H1 (cell line): Measurements from ENCODE around the gene CA9. TPM values are rescaled to one million over a fixed set of nuclear protein-coding genes. Genes with fewer than 3 reads are reported as not detected.

Source experiments
- CTCF ChIA-PET: fragments of 300-600 bp; sonication (Branson Sonifier 250); formaldehyde crosslinking; loops from one replicate; lab custom pipeline; 2021; ENCODE audit not compliant: partially characterized antibody; lab: Charles Lee
- POLR2A ChIA-PET: fragments of 300-600 bp; sonication (Branson Sonifier 250); formaldehyde crosslinking; loops from one replicate; lab custom pipeline; 2021; ENCODE audit warnings: inconsistent platforms; ENCODE audit not compliant: partially characterized antibody; lab: Charles Lee
- DNase-seq, 2 experiments: peaks; one replicate each; pipeline versions ENCODE4 v3.0.0 to v3.0.0-alpha.2; 2010 to 2022; ENCODE audit warnings: low spot score in 2 of 2, low read depth in 1 of 2, mixed read lengths in 1 of 2
- FAIRE-seq: peaks from 2 replicates; lab custom pipeline; 2011; peaks lifted over from hg19 to GRCh38; lab: Jason Lieb, UNC
- H2AFZ ChIP-seq: 2 replicates; pipeline ENCODE4 v1.8.1; 2012; ENCODE audit warnings: low read length, inconsistent platforms
- H2AK5ac ChIP-seq: 2 replicates; pipeline ENCODE4 v1.6.1; 2013; ENCODE audit warnings: low read depth, low read length
- H2BK120ac ChIP-seq: replicated peaks from 2 replicates; pipeline ENCODE3; 2013; ENCODE audit warnings: low read depth, low read length, inconsistent platforms
- H2BK12ac ChIP-seq: 2 replicates; pipeline ENCODE4 v1.6.1; 2013; ENCODE audit warnings: low read depth, low read length
- H2BK15ac ChIP-seq: 2 replicates; pipeline ENCODE4 v1.6.1; 2013; ENCODE audit warnings: low read length
- H2BK20ac ChIP-seq: 2 replicates; pipeline ENCODE4 v1.6.1; 2013; ENCODE audit warnings: low read length
- H2BK5ac ChIP-seq: 2 replicates; pipeline ENCODE4 v1.6.1; 2013; ENCODE audit warnings: low read depth, low read length
- H3K14ac ChIP-seq: 2 replicates; pipeline ENCODE4 v1.6.1; 2013; ENCODE audit warnings: inconsistent platforms; ENCODE audit not compliant: insufficient read length
- H3K18ac ChIP-seq: 2 replicates; pipeline ENCODE4 v1.6.1; 2013; ENCODE audit warnings: low read length; ENCODE audit errors: extremely low read depth
- H3K23ac ChIP-seq: 2 replicates; pipeline ENCODE4 v1.6.1; 2013; ENCODE audit warnings: inconsistent platforms; ENCODE audit not compliant: insufficient read length
- H3K23me2 ChIP-seq: 2 replicates; pipeline ENCODE4 v1.6.1; 2013; ENCODE audit warnings: low read depth, low read length
- H3K27ac ChIP-seq: 2 replicates; pipeline ENCODE4 v1.6.1; 2011; ENCODE audit warnings: low read depth, low read length, inconsistent platforms
- H3K27me3 ChIP-seq, 4 experiments: replicated peaks in 1 of 4; 1 replicate in 1 of 4; 2 replicates in 3 of 4; pipeline versions ENCODE4 v1.6.1 to v1.8.1; 2011 to 2013; ENCODE audit warnings: low read length in 3 of 4, mild to moderate bottlenecking in 3 of 4, inconsistent platforms in 2 of 4, mixed read lengths in 2 of 4, moderate library complexity in 1 of 4; ENCODE audit not compliant: control insufficient read depth in 3 of 4, insufficient read depth in 3 of 4; ENCODE audit errors: extremely low read depth in 1 of 4
- H3K36me3 ChIP-seq, 4 experiments: 2 replicates each; pipeline versions ENCODE4 v1.6.1 to v1.8.1; 2011 to 2013; ENCODE audit warnings: mild to moderate bottlenecking in 4 of 4, low read length in 3 of 4, moderate library complexity in 2 of 4, control low read depth in 1 of 4, inconsistent platforms in 1 of 4; ENCODE audit not compliant: insufficient read depth in 4 of 4, control insufficient read depth in 2 of 4
- H3K4ac ChIP-seq: replicated peaks from 2 replicates; pipeline ENCODE3; 2013; ENCODE audit warnings: low read length, low read depth, mixed read lengths, inconsistent platforms; ENCODE audit not compliant: insufficient read length
- H3K4me1 ChIP-seq, 4 experiments: replicated peaks in 1 of 4; 1 replicate in 1 of 4; 2 replicates in 3 of 4; pipeline versions ENCODE4 v1.6.1 to v1.8.1; 2011 to 2013; ENCODE audit warnings: low read length in 3 of 4, inconsistent platforms in 2 of 4, mixed read lengths in 1 of 4; ENCODE audit not compliant: insufficient read depth in 4 of 4, control insufficient read depth in 3 of 4
- H3K4me2 ChIP-seq, 2 experiments: 2 replicates each; pipeline versions ENCODE4 v1.6.1 to v1.8.1; 2011 to 2013; ENCODE audit warnings: low read depth in 2 of 2, low read length in 2 of 2, control low read depth in 1 of 2, inconsistent platforms in 1 of 2, mild to moderate bottlenecking in 1 of 2; ENCODE audit not compliant: insufficient read depth in 1 of 2
- H3K4me3 ChIP-seq, 4 experiments: fragments of 200-600, 300-600 bp in 1 of 4; sonication (generic), shearing (Covaris generic), sonication (Bioruptor Twin) in 1 of 4; 2 replicates each; pipeline versions ENCODE4 v1.5.1 to v1.8.1; 2011 to 2016; ENCODE audit warnings: low read length in 4 of 4, low read depth in 3 of 4, control low read depth in 2 of 4, inconsistent platforms in 2 of 4, mild to moderate bottlenecking in 2 of 4, mixed read lengths in 1 of 4, moderate library complexity in 1 of 4; ENCODE audit not compliant: insufficient read depth in 2 of 4; ENCODE audit errors: extremely low read depth in 1 of 4
- H3K56ac ChIP-seq: replicated peaks from 2 replicates; pipeline ENCODE3; 2013; ENCODE audit warnings: low read depth, mild to moderate bottlenecking, mixed read lengths, low read length, inconsistent platforms; ENCODE audit not compliant: insufficient read length
- H3K79me1 ChIP-seq: 2 replicates; pipeline ENCODE4 v1.6.1; 2013; ENCODE audit warnings: low read depth, low read length, control low read depth
- H3K79me2 ChIP-seq, 2 experiments: 2 replicates each; pipeline versions ENCODE4 v1.6.1 to v1.8.1; 2012 to 2013; ENCODE audit warnings: low read length in 2 of 2, mild to moderate bottlenecking in 2 of 2, inconsistent platforms in 1 of 2; ENCODE audit not compliant: insufficient read depth in 2 of 2, control insufficient read depth in 1 of 2
- H3K9ac ChIP-seq, 4 experiments: replicated peaks in 1 of 4; 1 replicate in 1 of 4; 2 replicates in 3 of 4; pipeline versions ENCODE4 v1.6.1 to v1.8.1; 2011 to 2013; ENCODE audit warnings: low read depth in 3 of 4, low read length in 3 of 4, control low read depth in 2 of 4, mild to moderate bottlenecking in 2 of 4, moderate library complexity in 2 of 4, inconsistent platforms in 1 of 4; ENCODE audit errors: extremely low read depth in 1 of 4
- H3K9me3 ChIP-seq, 2 experiments: 2 replicates each; pipeline versions ENCODE4 v1.6.1 to v1.8.1; 2012 to 2013; ENCODE audit warnings: mild to moderate bottlenecking in 2 of 2, moderate library complexity in 2 of 2, control low read depth in 1 of 2, inconsistent platforms in 1 of 2, low read depth in 1 of 2, low read length in 1 of 2, mixed read lengths in 1 of 2; ENCODE audit not compliant: insufficient read depth in 2 of 2
- H4K20me1 ChIP-seq, 2 experiments: replicated peaks in 1 of 2; 2 replicates each; pipeline versions ENCODE3 to v1.8.1; 2011 to 2013; ENCODE audit warnings: inconsistent platforms in 2 of 2, low read length in 2 of 2, mild to moderate bottlenecking in 1 of 2; ENCODE audit not compliant: insufficient read depth in 2 of 2, control insufficient read depth in 1 of 2
- H4K5ac ChIP-seq: 2 replicates; pipeline ENCODE4 v1.6.1; 2013; ENCODE audit warnings: low read length, low read depth, mixed read lengths, inconsistent platforms; ENCODE audit not compliant: insufficient read length
- H4K8ac ChIP-seq: 2 replicates; pipeline ENCODE4 v1.8.0; 2013; ENCODE audit warnings: mild to moderate bottlenecking, moderate library complexity, low read length, inconsistent platforms; ENCODE audit not compliant: insufficient read depth; ENCODE audit errors: extremely low read depth
- H4K91ac ChIP-seq: replicated peaks from 2 replicates; pipeline ENCODE3; 2013; ENCODE audit warnings: low read length, mixed read lengths, inconsistent platforms; ENCODE audit not compliant: insufficient read length
- BACH1 ChIP-seq: IDR thresholded peaks from 2 replicates; pipeline ENCODE4 v1.6.1; 2012; ENCODE audit warnings: low read length, improper control_type of control experiment
- CBX5 ChIP-seq: fragments of 300-800, 300-1000 bp; sonication (generic); IDR thresholded peaks from 2 replicates; pipeline ENCODE4 v1.7.1; 2016; ENCODE audit warnings: antibody characterized with exemption, low read length, low read depth
- GTF2F1 ChIP-seq: IDR thresholded peaks from 2 replicates; pipeline ENCODE4 v1.6.1; 2012; ENCODE audit warnings: low read depth, low read length, improper control_type of control experiment, borderline replicate concordance
- WGBS, 2 experiments: shearing (Covaris generic) in 1 of 2; methylation state at CpG; one replicate each; pipeline versions ENCODE4 v1.1.6 to v1.1.7; 2013 to 2015; ENCODE audit warnings: low lambda C conversion rate in 2 of 2, mixed read lengths in 2 of 2, inconsistent platforms in 1 of 2, low coverage in 1 of 2, missing lambda C conversion rate in 1 of 2; ENCODE audit not compliant: insufficient replicate concordance in 2 of 2, insufficient coverage in 1 of 2, insufficient read length in 1 of 2; ENCODE audit errors: extremely low coverage in 1 of 2, missing lambda C conversion rate in 1 of 2; 5-methylcytosine and 5-hydroxymethylcytosine counted together
- polyA plus RNA-seq, 7 experiments: library from polyadenylated mRNA; depleted of rRNA in 3 of 7; stranded (reverse) in 5 of 7; unstranded in 2 of 7; fragments of >200 nt in 5 of 7; fragments of 200-250 nt in 2 of 7; gene quantifications; 1 replicate in 5 of 7; 2 replicates in 1 of 7; 4 replicates in 1 of 7; pipeline versions ENCODE4 v1.2.1 to v1.2.3, GENCODE V29; 2011 to 2013; ENCODE audit warnings: missing spikeins in 2 of 7, mixed read lengths in 2 of 7
- total RNA-seq: library from RNA; stranded (reverse); fragmentation: NEBNext Ultra II Directional; extraction: Animal tissue kit (Norgen Biotek cat#: 25700); gene quantifications from 2 replicates; pipeline ENCODE4 v1.2.1, GENCODE V29; 2021
- TF ChIP-seq, protein P1 (sequence below): IDR thresholded peaks from 2 replicates; pipeline ENCODE4 v1.6.1; 2011; ENCODE audit warnings: low read depth, mild to moderate bottlenecking, low read length; ENCODE audit not compliant: insufficient read depth

Gene CA9
- total and polyA plus RNA-seq, 2 of the 8 experiments (the other 6 are each of a cell fraction or from before 2014, with no cell fraction given) = 1.3 to 1.8 TPM

DNA sequence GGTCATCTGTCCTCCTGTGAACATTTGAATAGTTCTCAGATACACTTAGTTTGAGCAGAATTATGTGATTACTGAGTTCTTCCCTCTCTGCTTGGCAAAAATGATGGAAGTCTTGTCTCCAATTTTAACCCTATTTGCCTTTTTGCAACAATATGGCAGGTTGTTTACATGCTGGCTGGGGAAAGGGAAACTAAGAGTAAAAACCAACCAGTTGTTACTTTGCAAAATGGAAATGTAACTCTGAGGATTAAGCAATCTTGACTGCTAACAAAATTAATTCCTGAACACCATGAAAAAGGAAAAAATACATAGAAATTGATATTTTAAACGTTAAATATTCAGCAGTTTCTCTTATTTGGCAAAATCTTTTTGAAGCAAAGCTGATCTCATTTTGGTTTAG lies 34.1 kb upstream of the CA9 start:
- Histone ChIP-seq H2AK5ac (no peak overlapping the region), H3K56ac (no peak overlapping the region), H3K27ac (no peak overlapping the region), H3K4me1 (no peaks in the 10 kb centered on the region), H3K9ac (no peak overlapping the region), H3K27me3 (no peaks in the 10 kb centered on the region), H3K79me1 (no peaks in the 10 kb centered on the region), H2BK12ac (no peak overlapping the region), H2BK120ac (no peak overlapping the region), H4K91ac (no peak overlapping the region), H3K4me2 (no peak overlapping the region), H3K4ac (no peak overlapping the region), H3K9me3 (peaks cover 0 to 2% of the 10 kb centered on the region in 2 experiments; a peak in 1 of 4 replicates), H2AFZ (no peak overlapping the region), H3K23ac (no peak overlapping the region), H4K8ac (no peak overlapping the region), H3K14ac (no peak overlapping the region), H3K79me2 (no peaks in the 10 kb centered on the region), H3K4me3 (no peak overlapping the region), H4K5ac (no peak overlapping the region), H4K20me1 (no peaks in the 10 kb centered on the region), H3K18ac (no peak overlapping the region), H2BK5ac (no peak overlapping the region), H3K36me3 (no peaks in the 10 kb centered on the region; a peak in 2 of 8 replicates), H3K23me2 (no peaks in the 10 kb centered on the region), H2BK20ac (no peak overlapping the region), H2BK15ac (no peak overlapping the region)
- FAIRE-seq = peak; percentile 45
- CTCF ChIA-PET = interaction anchor here (1.0 to 1.3 kb wide), 2 partner anchors 28 to 187 kb away, joined by 3 to 4 read pairs; no protein-coding TSS in a partner anchor
- DNase-seq = no peak
- POLR2A ChIA-PET = interaction anchor here (0.7 kb wide), 1 partner anchor 19 kb away, joined by 3 read pairs; the partner anchor contains the start of genes CCDC107 and RMRP
- TF ChIP-seq GTF2F1 (no peak), CBX5 (no peak), BACH1 (no peak)
- TF ChIP-seq, protein P1, sequence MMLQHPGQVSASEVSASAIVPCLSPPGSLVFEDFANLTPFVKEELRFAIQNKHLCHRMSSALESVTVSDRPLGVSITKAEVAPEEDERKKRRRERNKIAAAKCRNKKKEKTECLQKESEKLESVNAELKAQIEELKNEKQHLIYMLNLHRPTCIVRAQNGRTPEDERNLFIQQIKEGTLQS = no peak
- 88% methylated on average over 1 of the region's 1 CpG; no CpG with 5 or more reads in 1 of the 2 experiments for WGBS, 2 experiments
